Heart left ventricle (tissue), 16 donors: ENCODE results near the gene TM9SF3. TPM values are rescaled to one million over a fixed set of nuclear protein-coding genes. Genes with fewer than 3 reads are reported as not detected.
"Not testable (repeated sequence)": the region's sequence is repeated elsewhere in the genome, so short reads cannot be mapped to it uniquely, and the experiment has no call there.

Source experiments
- ATAC-seq, 4 donors: fragments of 200-7000 bp; cut with Tn5 transposase; one replicate each; pipeline ENCODE4 v1.9.1; 2020 to 2022; ENCODE audit warnings: moderate library complexity in 4 of 4, mild to moderate bottlenecking in 3 of 4, moderate number of reproducible peaks in 1 of 4
- DNase-seq, 5 donors: peaks; one replicate each; pipeline ENCODE4 v3.0.0-alpha.2; 2020
- H3K27ac ChIP-seq, 12 donors: fragments of 200-600 bp; sonication (generic) in 4 of 12; one replicate each; pipeline versions ENCODE4 v1.5.0 to v1.8.0; 2016 to 2022; ENCODE audit warnings: mild to moderate bottlenecking in 2 of 12
- H3K27me3 ChIP-seq, 9 donors: fragments of 200-600 bp; sonication (generic) in 2 of 9; one replicate each; pipeline versions ENCODE4 v1.5.1 to v1.8.0; 2016 to 2022; ENCODE audit warnings: mild to moderate bottlenecking in 3 of 9
- H3K36me3 ChIP-seq, 9 donors: fragments of 200-600 bp; sonication (generic) in 2 of 9; one replicate each; pipeline versions ENCODE4 v1.5.0 to v1.8.0; 2018 to 2022; ENCODE audit warnings: mild to moderate bottlenecking in 2 of 9
- H3K4me1 ChIP-seq, 12 donors: fragments of 200-600 bp; sonication (generic) in 4 of 12; one replicate each; pipeline versions ENCODE4 v1.5.0 to v1.8.0; 2016 to 2022; ENCODE audit warnings: mild to moderate bottlenecking in 3 of 12
- H3K4me3 ChIP-seq, 12 donors: fragments of 200-600 bp; sonication (generic) in 4 of 12; one replicate each; pipeline versions ENCODE4 v1.5.0 to v1.8.0; 2017 to 2022; ENCODE audit warnings: mild to moderate bottlenecking in 9 of 12, moderate library complexity in 4 of 12
- H3K9me3 ChIP-seq, 12 donors: fragments of 200-600 bp; sonication (generic) in 4 of 12; one replicate each; pipeline versions ENCODE4 v1.5.0 to v1.8.0; 2016 to 2022; ENCODE audit warnings: mild to moderate bottlenecking in 1 of 12
- CTCF ChIP-seq, 12 donors: fragments of 200-600 bp; sonication (generic) in 4 of 12; IDR thresholded peaks; one replicate each; pipeline versions ENCODE4 v1.5.0 to v1.8.0; 2018 to 2022; ENCODE audit warnings: antibody characterized with exemption in 12 of 12, mild to moderate bottlenecking in 5 of 12
- POLR2A ChIP-seq, 2 donors: fragments of 450-650 bp; IDR thresholded peaks; one replicate each; pipeline ENCODE4 v1.6.1; 2017; ENCODE audit warnings: antibody characterized with exemption in 2 of 2, mild to moderate bottlenecking in 2 of 2, moderate library complexity in 2 of 2
- WGBS, 4 donors: extraction: QIAGEN DNeasy Blood & Tissue Kit in 2 of 4; methylation state at CpG; one replicate each; pipeline versions ENCODE4 v1.1.5 to v1.1.7; 2013 to 2018; 5-methylcytosine and 5-hydroxymethylcytosine counted together
- intact Hi-C, 10 donors: fragments of 100-400 bp; cut with DNase I; formaldehyde crosslinking; loops; one replicate each; pipeline versions ENCODE4 v1.11.1 to v1.14.2; 2022
- polyA plus RNA-seq, 2 donors: library from polyadenylated mRNA; stranded (reverse); fragments of 200-250 nt; gene quantifications; one replicate each; pipeline ENCODE4 v1.2.3, GENCODE V29; 2013
- total RNA-seq, 9 donors: library from RNA; depleted of rRNA in 2 of 9; stranded (reverse); fragments of >200 nt in 2 of 9; fragmentation: NEBNext Ultra II Directional in 3 of 9; extraction: Animal tissue kit (Norgen Biotek cat#: 25700) in 3 of 9; gene quantifications; one replicate each; pipeline versions ENCODE4 v1.1.0 to v1.2.4, GENCODE V29; 2016 to 2023
- donor health status: ischemic (EF 13 %, LVEDD 7.1; RV severe dilation, severe dysfunction).
- donor health status: healthy with polysubstance abuse.
- donor health status: DM: no; HTN: yes; CAD: no.
- donor health status: DM: no; HTN: no; CAD: no.
- donor health status: ischemic (EF 25% LVEDD 6.9; RV normal size, moderate dysfunction).
- donor health status: ischemic (EF 25% LVEDD 5.7; RV mildly dilated, moderate dysfunction).
- donor health status: healthy.
- donor health status: DM: yes; HTN: yes; CAD: no.
- donor health status: ischemic (EF 35%, LVEDD 5.7; RV mildly dilated, moderate dysfunction).
- donor health status: nonischemic (EF 11% LVEDD 7.7; RV severe dilation, severe dysfunction).
- donor health status: DM: yes; HTN: yes; CAD: no.
- donor health status: PGD.
- donor health status: ischemic (EF 29% LVEDD 5.4; RV normal size, mild dysfunction).
- donor health status: nonischemic (EF 23%, LVEDD 6.1; RV moderate dilation, normal function).

TM9SF3 gene
- total and polyA plus RNA-seq, 11 donors, result 14.9 to 75.6 (median 61.1) TPM

GRCh38 chr10:96578022-96578421 lies 8.8 kb downstream of the TM9SF3 start:
- Histone ChIP-seq H3K27ac (no peak overlapping the region), H3K36me3 (peaks cover 0 to 20% (median 18%) of the 10 kb centered on the region in 9 donors), H3K4me3 (no peak overlapping the region), H3K4me1 (peaks cover 4 to 75% (median 56%) of the 10 kb centered on the region in 12 donors), H3K9me3 (no peaks in the 10 kb centered on the region), H3K27me3 (no peaks in the 10 kb centered on the region)
- no peak for ATAC-seq
- TF ChIP-seq POLR2A (IDR thresholded peaks at IDR 0.05) (no peak), CTCF (IDR thresholded peaks at IDR 0.05) (no peak)
- DNase-seq, result no peak
- intact Hi-C loops, result no loop called here
- WGBS, 4 donors, result 82 to 88% (median 84%) methylated on average over 4 of the region's 4 CpGs

GRCh38 chr10:96577069-96577468 lies 9.7 kb downstream of the TM9SF3 start:
- WGBS, 4 donors, result 89 to 98% (median 98%) methylated on average over 1 of the region's 1 CpG
- intact Hi-C loops, result no loop called here
- ATAC-seq, result no peak
- Histone ChIP-seq H3K27me3 (no peaks in the 10 kb centered on the region), H3K27ac (no peak overlapping the region), H3K4me1 (peaks cover 0 to 75% (median 51%) of the 10 kb centered on the region in 12 donors), H3K4me3 (no peak overlapping the region), H3K9me3 (no peaks in the 10 kb centered on the region), H3K36me3 (peaks cover 0 to 20% (median 18%) of the 10 kb centered on the region in 9 donors)
- no peak for TF ChIP-seq CTCF (IDR thresholded peaks at IDR 0.05)
- TF ChIP-seq POLR2A (IDR thresholded peaks at IDR 0.05), result no peak
- DNase-seq, result no peak

- TF ChIP-seq CTCF (IDR thresholded peaks at IDR 0.05), result no peak
- no peak for TF ChIP-seq POLR2A (IDR thresholded peaks at IDR 0.05)
- ATAC-seq (no peak), DNase-seq (no peak)
- H3K27ac ChIP-seq, result no peak overlapping the region
- WGBS, 4 donors, result 63 to 68% (median 65%) methylated on average over 1 of the region's 1 CpG
- peaks cover 0 to 20% (median 18%) of the 10 kb centered on the region in 9 donors for H3K36me3 ChIP-seq
- intact Hi-C loops, result no loop called here
- H3K27me3 ChIP-seq, result no peaks in the 10 kb centered on the region
- peaks cover 0 to 75% (median 51%) of the 10 kb centered on the region in 12 donors for H3K4me1 ChIP-seq
- H3K4me3 ChIP-seq, result no peak overlapping the region
- no peaks in the 10 kb centered on the region for H3K9me3 ChIP-seq
Observed at GRCh38 chr10:96576277-96576980, 10.4 kb downstream of the TM9SF3 start.

GRCh38 chr10:96574564-96574963 lies 12.2 kb downstream of the TM9SF3 start:
- H3K27ac ChIP-seq, ATAC-seq, H3K4me3 ChIP-seq, intact Hi-C loops, H3K27me3 ChIP-seq, DNase-seq, H3K9me3 ChIP-seq: not testable (repeated sequence)
- Histone ChIP-seq H3K4me1 (peaks cover 0 to 65% (median 40%) of the 10 kb centered on the region in 12 donors), H3K36me3 (peaks cover 0 to 22% (median 18%) of the 10 kb centered on the region in 9 donors)
- WGBS, 4 donors, result 90 to 100% (median 93%) methylated on average over 2 of the region's 2 CpGs
